PFSK-1 (cell line): ENCODE data around the gene TNRC18.

ENCODE experiments used
- FOXP2 ChIP-seq: optimal IDR thresholded peaks from 2 replicates; pipeline ENCODE3; 2011; ENCODE audit warnings: borderline replicate concordance, control low read depth, inconsistent platforms; ENCODE audit not compliant: insufficient read depth; ENCODE audit errors: extremely low read length, extremely low read depth
- POLR2AphosphoS5 ChIP-seq: IDR thresholded peaks from 2 replicates; pipeline ENCODE4 v1.6.1; 2012; ENCODE audit warnings: low read depth, mild to moderate bottlenecking, control low read depth, low read length, moderate library complexity
- REST ChIP-seq, 2 experiments: IDR thresholded peaks; 2 replicates each; pipeline versions ENCODE4 v1.6.1 to v1.8.0; 2011 to 2012; ENCODE audit warnings: low read depth in 2 of 2, low read length in 2 of 2, control low read depth in 1 of 2, inconsistent platforms in 1 of 2, mild to moderate bottlenecking in 1 of 2, moderate library complexity in 1 of 2; ENCODE audit not compliant: insufficient read depth in 1 of 2
- SIN3A ChIP-seq: IDR thresholded peaks from 2 replicates; pipeline ENCODE4 v1.6.1; 2012; ENCODE audit warnings: mild to moderate bottlenecking, low read length, moderate library complexity, borderline replicate concordance; ENCODE audit not compliant: insufficient read depth
- TAF1 ChIP-seq: IDR thresholded peaks from 2 replicates; pipeline ENCODE4 v1.6.1; 2012; ENCODE audit warnings: low read length, control low read depth, borderline replicate concordance; ENCODE audit not compliant: insufficient read depth

Gene TNRC18

GRCh38 chr7:5370454-5371353 is 52.9 kb downstream of the TNRC18 start:
- no peak for TF ChIP-seq FOXP2
- no peak for TF ChIP-seq POLR2AphosphoS5
- no peak for TF ChIP-seq SIN3A
- TF ChIP-seq REST (IDR thresholded peaks at IDR 0.05; ENCODE audit: insufficient read depth in 1 of 2, low read depth in 2 of 2, low read length in 2 of 2), result no peak
- no peak for TF ChIP-seq TAF1

DNA sequence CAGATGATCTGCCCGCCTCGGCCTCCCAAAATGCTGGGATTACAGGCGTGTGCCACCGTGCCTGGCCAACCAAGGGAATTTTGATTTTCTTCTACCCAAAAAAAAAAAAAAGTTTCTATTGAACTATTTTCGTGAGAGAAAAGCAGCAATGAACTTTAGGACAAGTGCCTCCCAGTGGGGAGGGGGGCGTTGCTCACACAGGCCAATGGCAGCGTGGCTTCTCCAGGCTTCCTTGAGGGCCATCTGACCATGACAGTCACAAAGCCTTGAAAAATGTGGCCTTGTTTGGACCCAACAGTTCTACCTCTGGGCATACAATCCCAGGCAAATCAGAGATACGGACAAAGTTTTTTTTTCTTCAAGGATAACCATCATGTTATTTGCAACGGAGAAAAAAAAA is 56.0 kb downstream of the TNRC18 start:
- TF ChIP-seq FOXP2 (no peak), REST (IDR thresholded peaks at IDR 0.05; ENCODE audit: insufficient read depth in 1 of 2, low read depth in 2 of 2, low read length in 2 of 2) (no peak), SIN3A (no peak), TAF1 (no peak), POLR2AphosphoS5 (no peak)

DNA sequence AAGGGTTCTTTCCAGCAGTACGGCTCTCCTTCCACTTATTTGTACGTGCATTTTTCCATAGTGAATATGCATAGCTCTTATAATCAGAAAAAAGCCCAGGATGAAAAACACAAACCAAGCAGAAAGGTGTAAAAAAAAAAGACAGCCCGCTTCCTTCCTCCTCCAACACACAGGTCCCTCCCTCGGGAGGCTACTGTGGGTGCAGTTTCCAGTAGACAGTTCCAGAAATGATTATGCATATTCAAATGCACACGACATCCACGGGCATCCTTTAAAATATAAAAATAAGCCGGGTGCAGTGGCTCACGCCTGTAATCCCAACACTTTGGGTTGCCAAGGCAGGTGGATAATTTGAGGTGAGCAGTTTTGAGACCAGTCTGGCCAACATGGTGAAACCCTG is 59.9 kb downstream of the TNRC18 start:
- TF ChIP-seq TAF1 (no peak), POLR2AphosphoS5 (no peak), FOXP2 (no peak), SIN3A (no peak), REST (IDR thresholded peaks at IDR 0.05; ENCODE audit: insufficient read depth in 1 of 2, low read depth in 2 of 2, low read length in 2 of 2) (no peak)

DNA sequence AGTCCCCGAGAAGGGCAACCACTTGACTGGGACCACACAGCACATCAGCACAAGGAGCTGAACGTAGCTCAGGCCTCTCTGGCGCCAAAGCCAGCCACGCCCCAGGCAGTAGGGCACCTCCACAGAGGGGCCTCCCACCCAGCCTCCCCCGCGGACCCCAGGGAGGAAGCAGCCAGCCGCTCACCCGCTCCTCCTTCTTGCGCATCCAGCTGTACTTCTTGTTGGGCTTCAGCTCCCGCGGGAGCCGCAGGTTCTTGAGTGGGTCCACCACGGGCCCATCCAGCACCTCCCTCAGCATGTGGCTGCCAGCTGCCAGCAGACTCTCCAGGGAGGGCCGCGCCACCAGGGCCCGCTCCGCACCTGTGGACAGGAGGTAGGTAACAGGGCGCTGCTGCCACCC is 61.2 kb downstream of the TNRC18 start:
- TF ChIP-seq FOXP2 (no peak), REST (IDR thresholded peaks at IDR 0.05; ENCODE audit: insufficient read depth in 1 of 2, low read depth in 2 of 2, low read length in 2 of 2) (no peak), SIN3A (no peak), TAF1 (no peak), POLR2AphosphoS5 (no peak)
